ENCODE results near the gene UTP15.

UTP15 gene

GRCh38 chr5:73565969-73566547, 515 bp downstream of the UTP15 start:
- DNase-seq, result no peak

- DNase-seq, result no peak
These were observed 17.0 kb downstream of the UTP15 start for GRCh38 chr5:73582285-73583145.

- no peak for DNase-seq
These were observed 22.4 kb downstream of the UTP15 start for GRCh38 chr5:73587923-73588322.

- DNase-seq, result peak; percentile 56
These were observed 25.7 kb downstream of the UTP15 start for GRCh38 chr5:73591102-73591695.

GRCh38 chr5:73591698-73592501, 26.4 kb downstream of the UTP15 start:
- no peak for DNase-seq

GRCh38 chr5:73592551-73592950, 27.0 kb downstream of the UTP15 start:
- no peak for DNase-seq

GRCh38 chr5:73596705-73597328, 31.3 kb downstream of the UTP15 start:
- DNase-seq, result no peak

GRCh38 chr5:73599380-73599779, 33.8 kb downstream of the UTP15 start:
- no peak for DNase-seq

GRCh38 chr5:73603998-73604397, 38.5 kb downstream of the UTP15 start:
- DNase-seq, result no peak

GRCh38 chr5:73605223-73606087, 39.9 kb downstream of the UTP15 start:
- DNase-seq, result no peak

GRCh38 chr5:73606206-73606753, 40.7 kb downstream of the UTP15 start:
- no peak for DNase-seq

GRCh38 chr5:73607228-73607627, 41.7 kb downstream of the UTP15 start:
- no peak for DNase-seq

GRCh38 chr5:73612799-73613198, 47.3 kb downstream of the UTP15 start:
- DNase-seq, result no peak

- no peak for DNase-seq
These were observed 49.5 kb downstream of the UTP15 start for GRCh38 chr5:73615085-73615484.

GRCh38 chr5:73615947-73616346, 50.4 kb downstream of the UTP15 start:
- DNase-seq, result no peak

- no peak for DNase-seq
These were observed 52.2 kb downstream of the UTP15 start for GRCh38 chr5:73617510-73618279.

- no peak for DNase-seq
These were observed 54.2 kb downstream of the UTP15 start for GRCh38 chr5:73619606-73620333.

- no peak for DNase-seq
These were observed 54.8 kb downstream of the UTP15 start for GRCh38 chr5:73620334-73620687.

GRCh38 chr5:73623060-73623459, 57.5 kb downstream of the UTP15 start:
- DNase-seq, result no peak

GRCh38 chr5:73623901-73624404, 58.4 kb downstream of the UTP15 start:
- DNase-seq, result no peak
